H1 (cell line): ENCODE results near the gene OXTR. TPM values are rescaled to one million over a fixed set of nuclear protein-coding genes. Genes with fewer than 3 reads are reported as not detected.

ENCODE experiments used
- CTCF ChIA-PET: fragments of 300-600 bp; sonication (Branson Sonifier 250); formaldehyde crosslinking; loops from one replicate; lab custom pipeline; 2021; ENCODE audit not compliant: partially characterized antibody; lab: Charles Lee
- POLR2A ChIA-PET: fragments of 300-600 bp; sonication (Branson Sonifier 250); formaldehyde crosslinking; loops from one replicate; lab custom pipeline; 2021; ENCODE audit warnings: inconsistent platforms; ENCODE audit not compliant: partially characterized antibody; lab: Charles Lee
- DNase-seq, 2 experiments: peaks; one replicate each; pipeline versions ENCODE4 v3.0.0 to v3.0.0-alpha.2; 2010 to 2022; ENCODE audit warnings: low spot score in 2 of 2, low read depth in 1 of 2, mixed read lengths in 1 of 2
- FAIRE-seq: peaks from 2 replicates; lab custom pipeline; 2011; peaks lifted over from hg19 to GRCh38; lab: Jason Lieb, UNC
- H2AFZ ChIP-seq: 2 replicates; pipeline ENCODE4 v1.8.1; 2012; ENCODE audit warnings: low read length, inconsistent platforms
- H2AK5ac ChIP-seq: 2 replicates; pipeline ENCODE4 v1.6.1; 2013; ENCODE audit warnings: low read depth, low read length
- H2BK120ac ChIP-seq: replicated peaks from 2 replicates; pipeline ENCODE3; 2013; ENCODE audit warnings: low read depth, low read length, inconsistent platforms
- H2BK12ac ChIP-seq: 2 replicates; pipeline ENCODE4 v1.6.1; 2013; ENCODE audit warnings: low read depth, low read length
- H2BK15ac ChIP-seq: 2 replicates; pipeline ENCODE4 v1.6.1; 2013; ENCODE audit warnings: low read length
- H2BK20ac ChIP-seq: 2 replicates; pipeline ENCODE4 v1.6.1; 2013; ENCODE audit warnings: low read length
- H2BK5ac ChIP-seq: 2 replicates; pipeline ENCODE4 v1.6.1; 2013; ENCODE audit warnings: low read depth, low read length
- H3K14ac ChIP-seq: 2 replicates; pipeline ENCODE4 v1.6.1; 2013; ENCODE audit warnings: inconsistent platforms; ENCODE audit not compliant: insufficient read length
- H3K18ac ChIP-seq: 2 replicates; pipeline ENCODE4 v1.6.1; 2013; ENCODE audit warnings: low read length; ENCODE audit errors: extremely low read depth
- H3K23ac ChIP-seq: 2 replicates; pipeline ENCODE4 v1.6.1; 2013; ENCODE audit warnings: inconsistent platforms; ENCODE audit not compliant: insufficient read length
- H3K23me2 ChIP-seq: 2 replicates; pipeline ENCODE4 v1.6.1; 2013; ENCODE audit warnings: low read depth, low read length
- H3K27ac ChIP-seq: 2 replicates; pipeline ENCODE4 v1.6.1; 2011; ENCODE audit warnings: low read depth, low read length, inconsistent platforms
- H3K27me3 ChIP-seq, 4 experiments: replicated peaks in 1 of 4; 1 replicate in 1 of 4; 2 replicates in 3 of 4; pipeline versions ENCODE4 v1.6.1 to v1.8.1; 2011 to 2013; ENCODE audit warnings: low read length in 3 of 4, mild to moderate bottlenecking in 3 of 4, inconsistent platforms in 2 of 4, mixed read lengths in 2 of 4, moderate library complexity in 1 of 4; ENCODE audit not compliant: control insufficient read depth in 3 of 4, insufficient read depth in 3 of 4; ENCODE audit errors: extremely low read depth in 1 of 4
- H3K36me3 ChIP-seq, 4 experiments: 2 replicates each; pipeline versions ENCODE4 v1.6.1 to v1.8.1; 2011 to 2013; ENCODE audit warnings: mild to moderate bottlenecking in 4 of 4, low read length in 3 of 4, moderate library complexity in 2 of 4, control low read depth in 1 of 4, inconsistent platforms in 1 of 4; ENCODE audit not compliant: insufficient read depth in 4 of 4, control insufficient read depth in 2 of 4
- H3K4ac ChIP-seq: replicated peaks from 2 replicates; pipeline ENCODE3; 2013; ENCODE audit warnings: low read length, low read depth, mixed read lengths, inconsistent platforms; ENCODE audit not compliant: insufficient read length
- H3K4me1 ChIP-seq, 4 experiments: replicated peaks in 1 of 4; 1 replicate in 1 of 4; 2 replicates in 3 of 4; pipeline versions ENCODE4 v1.6.1 to v1.8.1; 2011 to 2013; ENCODE audit warnings: low read length in 3 of 4, inconsistent platforms in 2 of 4, mixed read lengths in 1 of 4; ENCODE audit not compliant: insufficient read depth in 4 of 4, control insufficient read depth in 3 of 4
- H3K4me2 ChIP-seq, 2 experiments: 2 replicates each; pipeline versions ENCODE4 v1.6.1 to v1.8.1; 2011 to 2013; ENCODE audit warnings: low read depth in 2 of 2, low read length in 2 of 2, control low read depth in 1 of 2, inconsistent platforms in 1 of 2, mild to moderate bottlenecking in 1 of 2; ENCODE audit not compliant: insufficient read depth in 1 of 2
- H3K4me3 ChIP-seq, 4 experiments: fragments of 200-600, 300-600 bp in 1 of 4; sonication (generic), shearing (Covaris generic), sonication (Bioruptor Twin) in 1 of 4; 2 replicates each; pipeline versions ENCODE4 v1.5.1 to v1.8.1; 2011 to 2016; ENCODE audit warnings: low read length in 4 of 4, low read depth in 3 of 4, control low read depth in 2 of 4, inconsistent platforms in 2 of 4, mild to moderate bottlenecking in 2 of 4, mixed read lengths in 1 of 4, moderate library complexity in 1 of 4; ENCODE audit not compliant: insufficient read depth in 2 of 4; ENCODE audit errors: extremely low read depth in 1 of 4
- H3K56ac ChIP-seq: replicated peaks from 2 replicates; pipeline ENCODE3; 2013; ENCODE audit warnings: low read depth, mild to moderate bottlenecking, mixed read lengths, low read length, inconsistent platforms; ENCODE audit not compliant: insufficient read length
- H3K79me1 ChIP-seq: 2 replicates; pipeline ENCODE4 v1.6.1; 2013; ENCODE audit warnings: low read depth, low read length, control low read depth
- H3K79me2 ChIP-seq, 2 experiments: 2 replicates each; pipeline versions ENCODE4 v1.6.1 to v1.8.1; 2012 to 2013; ENCODE audit warnings: low read length in 2 of 2, mild to moderate bottlenecking in 2 of 2, inconsistent platforms in 1 of 2; ENCODE audit not compliant: insufficient read depth in 2 of 2, control insufficient read depth in 1 of 2
- H3K9ac ChIP-seq, 4 experiments: replicated peaks in 1 of 4; 1 replicate in 1 of 4; 2 replicates in 3 of 4; pipeline versions ENCODE4 v1.6.1 to v1.8.1; 2011 to 2013; ENCODE audit warnings: low read depth in 3 of 4, low read length in 3 of 4, control low read depth in 2 of 4, mild to moderate bottlenecking in 2 of 4, moderate library complexity in 2 of 4, inconsistent platforms in 1 of 4; ENCODE audit errors: extremely low read depth in 1 of 4
- H3K9me3 ChIP-seq, 2 experiments: 2 replicates each; pipeline versions ENCODE4 v1.6.1 to v1.8.1; 2012 to 2013; ENCODE audit warnings: mild to moderate bottlenecking in 2 of 2, moderate library complexity in 2 of 2, control low read depth in 1 of 2, inconsistent platforms in 1 of 2, low read depth in 1 of 2, low read length in 1 of 2, mixed read lengths in 1 of 2; ENCODE audit not compliant: insufficient read depth in 2 of 2
- H4K20me1 ChIP-seq, 2 experiments: replicated peaks in 1 of 2; 2 replicates each; pipeline versions ENCODE3 to v1.8.1; 2011 to 2013; ENCODE audit warnings: inconsistent platforms in 2 of 2, low read length in 2 of 2, mild to moderate bottlenecking in 1 of 2; ENCODE audit not compliant: insufficient read depth in 2 of 2, control insufficient read depth in 1 of 2
- H4K5ac ChIP-seq: 2 replicates; pipeline ENCODE4 v1.6.1; 2013; ENCODE audit warnings: low read length, low read depth, mixed read lengths, inconsistent platforms; ENCODE audit not compliant: insufficient read length
- H4K8ac ChIP-seq: 2 replicates; pipeline ENCODE4 v1.8.0; 2013; ENCODE audit warnings: mild to moderate bottlenecking, moderate library complexity, low read length, inconsistent platforms; ENCODE audit not compliant: insufficient read depth; ENCODE audit errors: extremely low read depth
- H4K91ac ChIP-seq: replicated peaks from 2 replicates; pipeline ENCODE3; 2013; ENCODE audit warnings: low read length, mixed read lengths, inconsistent platforms; ENCODE audit not compliant: insufficient read length
- BACH1 ChIP-seq: IDR thresholded peaks from 2 replicates; pipeline ENCODE4 v1.6.1; 2012; ENCODE audit warnings: low read length, improper control_type of control experiment
- CREB1 ChIP-seq: IDR thresholded peaks from 2 replicates; pipeline ENCODE4 v1.6.1; 2012; ENCODE audit warnings: inconsistent platforms
- CTBP2 ChIP-seq: IDR thresholded peaks from 2 replicates; pipeline ENCODE4 v1.7.0; 2011; ENCODE audit warnings: borderline replicate concordance, mild to moderate bottlenecking, moderate library complexity, mixed read lengths, low read length; ENCODE audit not compliant: insufficient read depth, insufficient read length
- E2F6 ChIP-seq: IDR thresholded peaks from 2 replicates; pipeline ENCODE4 v1.6.1; 2012; ENCODE audit warnings: inconsistent platforms
- EGR1 ChIP-seq: IDR thresholded peaks from 2 replicates; pipeline ENCODE4 v1.6.1; 2011; ENCODE audit warnings: low read depth, low read length, borderline replicate concordance
- HDAC2 ChIP-seq, 2 experiments: fragments of 300-600 bp in 1 of 2; sonication (generic) in 1 of 2; IDR thresholded peaks; 2 replicates each; pipeline ENCODE4 v1.6.1; 2011 to 2012; ENCODE audit warnings: low read depth in 2 of 2, low read length in 2 of 2, mild to moderate bottlenecking in 2 of 2, moderate library complexity in 2 of 2, borderline replicate concordance in 1 of 2, inconsistent platforms in 1 of 2
- KDM4A ChIP-seq: IDR thresholded peaks from one replicate; pipeline ENCODE4 v1.7.1; 2012; ENCODE audit warnings: low read depth, mild to moderate bottlenecking, moderate library complexity, low read length, inconsistent platforms; ENCODE audit not compliant: severe bottlenecking
- KDM5A ChIP-seq: fragments of 200-600 bp; IDR thresholded peaks from 2 replicates; pipeline ENCODE4 v1.7.1; 2012; ENCODE audit warnings: mild to moderate bottlenecking, low read length, inconsistent platforms, mixed read lengths
- MAFK ChIP-seq: IDR thresholded peaks from 2 replicates; pipeline ENCODE4 v1.6.1; 2012; ENCODE audit warnings: low read depth, mild to moderate bottlenecking, improper control_type of control experiment, low read length
- MAX ChIP-seq: IDR thresholded peaks from 2 replicates; pipeline ENCODE4 v1.6.1; 2012; ENCODE audit warnings: inconsistent platforms
- NRF1 ChIP-seq: IDR thresholded peaks from 2 replicates; pipeline ENCODE4 v1.6.1; 2011; ENCODE audit warnings: mild to moderate bottlenecking, low read depth, low read length, improper control_type of control experiment
- SRF ChIP-seq: IDR thresholded peaks from 2 replicates; pipeline ENCODE4 v1.6.1; 2011; ENCODE audit warnings: mild to moderate bottlenecking, low read depth, low read length, moderate library complexity
- TAF7 ChIP-seq: optimal IDR thresholded peaks from 2 replicates; pipeline ENCODE3; 2011; ENCODE audit warnings: low read depth, mild to moderate bottlenecking, inconsistent platforms, low read length, moderate library complexity, borderline replicate concordance
- YY1 ChIP-seq: IDR thresholded peaks from 2 replicates; pipeline ENCODE4 v1.6.1; 2011; ENCODE audit warnings: low read depth, mild to moderate bottlenecking, low read length
- WGBS, 2 experiments: shearing (Covaris generic) in 1 of 2; methylation state at CpG; one replicate each; pipeline versions ENCODE4 v1.1.6 to v1.1.7; 2013 to 2015; ENCODE audit warnings: low lambda C conversion rate in 2 of 2, mixed read lengths in 2 of 2, inconsistent platforms in 1 of 2, low coverage in 1 of 2, missing lambda C conversion rate in 1 of 2; ENCODE audit not compliant: insufficient replicate concordance in 2 of 2, insufficient coverage in 1 of 2, insufficient read length in 1 of 2; ENCODE audit errors: extremely low coverage in 1 of 2, missing lambda C conversion rate in 1 of 2; 5-methylcytosine and 5-hydroxymethylcytosine counted together
- polyA plus RNA-seq, 7 experiments: library from polyadenylated mRNA; depleted of rRNA in 3 of 7; stranded (reverse) in 5 of 7; unstranded in 2 of 7; fragments of >200 nt in 5 of 7; fragments of 200-250 nt in 2 of 7; gene quantifications; 1 replicate in 5 of 7; 2 replicates in 1 of 7; 4 replicates in 1 of 7; pipeline versions ENCODE4 v1.2.1 to v1.2.3, GENCODE V29; 2011 to 2013; ENCODE audit warnings: missing spikeins in 2 of 7, mixed read lengths in 2 of 7
- total RNA-seq: library from RNA; stranded (reverse); fragmentation: NEBNext Ultra II Directional; extraction: Animal tissue kit (Norgen Biotek cat#: 25700); gene quantifications from 2 replicates; pipeline ENCODE4 v1.2.1, GENCODE V29; 2021

OXTR gene
- total and polyA plus RNA-seq, 2 of the 8 experiments (the other 6 are each of a cell fraction or from before 2014, with no cell fraction given), result 0.77 to 2.3 TPM

GRCh38 chr3:8794247-8794646, 24.8 kb upstream of the OXTR start:
- Histone ChIP-seq H3K4ac (no peak overlapping the region), H4K20me1 (no peaks in the 10 kb centered on the region), H2BK15ac (no peak overlapping the region), H2BK20ac (no peak overlapping the region), H3K23ac (no peak overlapping the region), H2BK120ac (no peak overlapping the region), H3K79me1 (no peaks in the 10 kb centered on the region), H3K18ac (no peak overlapping the region), H2BK5ac (no peak overlapping the region), H2BK12ac (no peak overlapping the region), H3K79me2 (no peaks in the 10 kb centered on the region), H2AK5ac (no peak overlapping the region), H3K9ac (no peak overlapping the region), H4K5ac (no peak overlapping the region), H2AFZ (no peak overlapping the region), H3K56ac (no peak overlapping the region), H3K36me3 (no peaks in the 10 kb centered on the region), H3K4me2 (no peak overlapping the region), H3K23me2 (peaks cover 2% of the 10 kb centered on the region; the same call in 1 of the 2 replicates), H3K14ac (no peak overlapping the region), H3K27ac (no peak overlapping the region), H3K4me1 (no peaks in the 10 kb centered on the region), H4K8ac (no peak overlapping the region), H4K91ac (no peak overlapping the region), H3K4me3 (no peak overlapping the region), H3K27me3 (no peaks in the 10 kb centered on the region; a peak in 1 of 7 replicates), H3K9me3 (no peaks in the 10 kb centered on the region)
- WGBS, 2 experiments, result 88% methylated on average over 3 of the region's 3 CpGs; no CpG with 5 or more reads in 1 of the 2 experiments
- CTCF ChIA-PET, result interaction anchor here (1.1 to 1.5 kb wide), 3 partner anchors 25 to 178 kb away, joined by 3 to 6 read pairs (median 3); partner anchors contain the start of gene OXTR
- FAIRE-seq, result no peak
- POLR2A ChIA-PET, result interaction anchor here (1.0 kb wide), 1 partner anchor 29 kb away, joined by 3 read pairs; no protein-coding TSS in a partner anchor
- no peak for DNase-seq
- TF ChIP-seq NRF1 (no peak), SRF (no peak), CREB1 (no peak), CTBP2 (no peak), MAFK (no peak), YY1 (no peak), EGR1 (no peak), MAX (no peak), KDM5A (no peak), E2F6 (no peak), TAF7 (no peak), KDM4A (no peak), BACH1 (no peak), HDAC2 (IDR thresholded peaks at IDR 0.05; ENCODE audit: borderline replicate concordance in 1 of 2, low read depth in 2 of 2, low read length in 2 of 2) (no peak)
